GM12801 (cell line): ENCODE data around the gene SON.

Source experiments
- CTCF ChIP-seq: IDR thresholded peaks from one replicate; pipeline ENCODE4 v1.5.1; 2011; ENCODE audit warnings: control low read depth; ENCODE audit not compliant: insufficient read length; ENCODE audit errors: extremely low read depth

The SON gene

DNA sequence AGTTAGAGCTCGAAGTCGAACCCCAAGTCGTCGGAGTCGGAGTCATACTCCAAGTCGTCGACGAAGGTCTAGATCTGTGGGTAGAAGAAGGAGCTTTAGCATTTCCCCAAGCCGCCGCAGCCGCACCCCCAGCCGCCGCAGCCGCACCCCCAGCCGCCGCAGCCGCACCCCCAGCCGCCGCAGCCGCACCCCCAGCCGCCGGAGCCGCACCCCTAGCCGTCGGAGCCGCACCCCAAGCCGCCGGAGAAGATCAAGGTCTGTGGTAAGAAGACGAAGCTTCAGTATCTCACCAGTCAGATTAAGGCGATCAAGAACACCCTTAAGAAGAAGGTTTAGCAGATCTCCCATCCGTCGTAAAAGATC lies 12.1 kb downstream of the SON start:
- no peak for TF ChIP-seq CTCF

GRCh38 chr21:33557447-33557846 lies 14.6 kb downstream of the SON start:
- TF ChIP-seq CTCF, result no peak

- no peak for TF ChIP-seq CTCF
Measured at GRCh38 chr21:33558777-33559421, 16.1 kb downstream of the SON start.

- TF ChIP-seq CTCF, result no peak
Measured at GRCh38 chr21:33559813-33560212, 17.0 kb downstream of the SON start.

DNA sequence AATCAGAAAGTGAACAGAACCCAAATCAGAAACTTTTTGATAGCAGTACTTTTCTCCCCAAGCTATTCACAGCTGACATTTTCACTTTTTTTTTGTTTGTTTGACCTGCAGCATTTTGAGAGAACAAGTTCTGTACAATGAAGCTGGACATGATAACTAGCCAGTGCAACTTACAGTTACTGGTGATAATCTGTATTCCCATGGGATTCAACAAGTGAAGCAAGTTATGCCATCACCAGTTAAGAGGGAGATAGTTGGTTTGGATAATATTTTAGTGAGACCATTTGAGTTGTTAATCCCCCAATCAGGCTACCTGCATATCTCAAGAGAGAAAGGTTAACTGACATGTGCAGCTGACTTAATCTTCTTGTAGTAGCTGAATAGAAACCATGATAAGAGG lies 18.1 kb downstream of the SON start:
- no peak for TF ChIP-seq CTCF

- no peak for TF ChIP-seq CTCF
Measured at GRCh38 chr21:33561373-33561772, 18.5 kb downstream of the SON start.

GRCh38 chr21:33562389-33562788 lies 19.6 kb downstream of the SON start:
- TF ChIP-seq CTCF, result no peak
